Measurements from ENCODE around the gene ESD.

ESD gene

DNA sequence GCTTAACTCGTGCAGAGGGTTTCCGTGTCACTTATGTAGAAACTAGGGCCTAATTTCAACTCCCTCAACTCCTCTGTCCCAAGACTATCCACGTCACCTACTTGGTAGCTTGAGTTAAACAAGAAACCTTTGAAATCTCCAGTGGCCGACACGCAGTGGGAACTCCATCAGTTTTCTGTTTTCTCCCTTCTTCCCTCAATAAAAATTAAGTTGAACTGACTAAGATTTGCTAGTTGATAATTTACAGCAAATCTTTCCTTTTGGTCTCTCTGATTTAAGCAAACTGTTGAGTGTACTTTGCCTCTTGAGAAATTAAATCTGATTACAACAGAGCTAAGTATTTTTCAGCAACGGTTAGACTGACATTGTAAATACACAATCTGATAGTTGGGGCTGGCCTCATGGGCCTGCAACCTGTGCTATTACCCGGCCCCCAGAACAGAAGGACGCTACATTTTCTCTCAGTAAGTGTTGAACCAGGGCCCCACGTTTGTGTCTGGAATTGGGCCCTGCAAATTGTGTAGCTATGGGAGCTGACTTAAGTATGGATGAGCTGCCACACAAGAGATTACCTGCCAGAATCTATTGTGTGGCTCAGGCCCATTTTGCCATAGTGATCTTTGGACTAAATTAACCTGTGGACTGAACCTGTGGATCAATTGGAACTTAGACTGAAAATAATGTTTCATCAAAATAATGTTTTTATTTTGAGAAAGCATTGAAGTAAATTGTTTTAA, 708 bp upstream of the ESD start:
- CTCF ChIA-PET, result no interaction called here
- POLR2A ChIA-PET, result no interaction called here
- TF ChIP-seq, protein P1, sequence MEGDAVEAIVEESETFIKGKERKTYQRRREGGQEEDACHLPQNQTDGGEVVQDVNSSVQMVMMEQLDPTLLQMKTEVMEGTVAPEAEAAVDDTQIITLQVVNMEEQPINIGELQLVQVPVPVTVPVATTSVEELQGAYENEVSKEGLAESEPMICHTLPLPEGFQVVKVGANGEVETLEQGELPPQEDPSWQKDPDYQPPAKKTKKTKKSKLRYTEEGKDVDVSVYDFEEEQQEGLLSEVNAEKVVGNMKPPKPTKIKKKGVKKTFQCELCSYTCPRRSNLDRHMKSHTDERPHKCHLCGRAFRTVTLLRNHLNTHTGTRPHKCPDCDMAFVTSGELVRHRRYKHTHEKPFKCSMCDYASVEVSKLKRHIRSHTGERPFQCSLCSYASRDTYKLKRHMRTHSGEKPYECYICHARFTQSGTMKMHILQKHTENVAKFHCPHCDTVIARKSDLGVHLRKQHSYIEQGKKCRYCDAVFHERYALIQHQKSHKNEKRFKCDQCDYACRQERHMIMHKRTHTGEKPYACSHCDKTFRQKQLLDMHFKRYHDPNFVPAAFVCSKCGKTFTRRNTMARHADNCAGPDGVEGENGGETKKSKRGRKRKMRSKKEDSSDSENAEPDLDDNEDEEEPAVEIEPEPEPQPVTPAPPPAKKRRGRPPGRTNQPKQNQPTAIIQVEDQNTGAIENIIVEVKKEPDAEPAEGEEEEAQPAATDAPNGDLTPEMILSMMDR (IDR thresholded peaks at IDR 0.05; ENCODE audit: insufficient read depth, low read length, missing control alignments), result no peak
- no peak for DNase-seq (ENCODE audit: low read depth, low spot score)
- peak overlapping the region; percentile 90 for H3K4me3 ChIP-seq (ENCODE audit: low read depth, low read length)

DNA sequence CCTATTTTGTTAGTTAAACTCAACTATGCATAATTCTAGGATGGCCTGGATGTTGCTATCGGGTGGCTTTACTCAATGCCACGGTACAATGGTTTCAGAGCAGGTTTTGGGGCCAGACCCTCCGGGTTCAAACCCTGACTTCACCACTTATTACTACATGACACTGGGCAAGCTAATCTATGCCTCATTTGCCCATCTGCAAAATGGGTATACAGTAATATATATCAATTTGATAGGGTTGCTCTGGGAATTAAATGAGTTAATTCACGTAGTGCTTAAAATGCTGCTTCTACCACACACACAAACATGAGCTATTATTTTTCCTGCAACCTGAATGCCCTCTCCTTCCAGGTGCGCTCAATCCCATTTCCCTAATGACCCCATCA, 839 bp downstream of the ESD start:
- TF ChIP-seq, protein P1 (IDR thresholded peaks at IDR 0.05; ENCODE audit: insufficient read depth, low read length, missing control alignments), result no peak
- ChIA-PET CTCF (no interaction called here), POLR2A (interaction anchor here (0.6 kb wide), 1 partner anchor 1122 kb away, joined by 3 read pairs; no protein-coding TSS in a partner anchor)

DNA sequence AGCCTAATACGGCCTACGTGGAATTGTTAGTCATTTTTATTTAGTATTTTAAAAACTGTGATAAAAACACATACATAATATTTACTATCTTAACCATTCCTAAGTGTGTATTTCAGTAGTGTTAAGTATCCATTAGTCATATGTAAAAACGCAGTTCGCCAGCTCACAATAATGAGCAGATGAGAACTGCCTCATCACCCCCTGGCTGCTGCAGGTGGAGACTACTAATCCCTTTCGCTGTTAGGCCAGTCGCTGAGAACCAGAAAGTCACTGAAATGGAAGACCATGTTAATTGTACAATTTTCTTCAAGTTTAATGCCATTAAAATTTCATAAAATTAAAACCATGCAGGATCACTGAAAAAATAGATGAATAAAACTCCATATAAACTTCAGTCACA, 1.6 kb downstream of the ESD start:
- H3K4me3 ChIP-seq (ENCODE audit: low read depth, low read length), result no peak overlapping the region
- ChIA-PET CTCF (interaction anchor here (0.9 kb wide), 1 partner anchor 31 kb away, joined by 3 read pairs; no protein-coding TSS in a partner anchor), POLR2A (no interaction called here)
- TF ChIP-seq, protein P1 (IDR thresholded peaks at IDR 0.05; ENCODE audit: insufficient read depth, low read length, missing control alignments), result no peak
- DNase-seq (ENCODE audit: low read depth, low spot score), result no peak

More for the DNA sequence above, 839 bp downstream of the ESD start:
- DNase-seq (ENCODE audit: low read depth, low spot score), result no peak
- peak overlapping the region; percentile 90 for H3K4me3 ChIP-seq (ENCODE audit: low read depth, low read length)

DNA sequence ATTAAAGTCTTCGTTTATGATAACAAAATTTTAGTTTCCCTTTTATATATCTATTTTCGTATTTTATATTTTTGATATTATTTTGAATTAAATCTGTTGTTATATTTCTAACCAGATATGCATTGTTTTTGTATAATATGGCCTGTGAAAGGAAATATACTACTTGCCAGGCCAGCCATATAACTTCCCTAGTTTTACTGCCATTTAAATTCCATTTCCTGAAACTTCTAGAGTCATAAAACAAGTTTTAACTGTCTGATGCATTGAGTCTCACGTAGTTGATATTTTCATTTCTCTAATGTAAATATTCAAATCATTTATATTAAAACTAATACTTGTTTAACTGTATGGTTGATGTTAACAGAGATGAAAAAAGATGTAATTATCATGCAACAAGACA, 13.5 kb downstream of the ESD start:
- no peak for DNase-seq (ENCODE audit: low read depth, low spot score)
- POLR2A ChIA-PET, result no interaction called here
- CTCF ChIA-PET, result no interaction called here
- no peak overlapping the region for H3K4me3 ChIP-seq (ENCODE audit: low read depth, low read length)
- TF ChIP-seq, protein P1 (IDR thresholded peaks at IDR 0.05; ENCODE audit: insufficient read depth, low read length, missing control alignments), result no peak

DNA sequence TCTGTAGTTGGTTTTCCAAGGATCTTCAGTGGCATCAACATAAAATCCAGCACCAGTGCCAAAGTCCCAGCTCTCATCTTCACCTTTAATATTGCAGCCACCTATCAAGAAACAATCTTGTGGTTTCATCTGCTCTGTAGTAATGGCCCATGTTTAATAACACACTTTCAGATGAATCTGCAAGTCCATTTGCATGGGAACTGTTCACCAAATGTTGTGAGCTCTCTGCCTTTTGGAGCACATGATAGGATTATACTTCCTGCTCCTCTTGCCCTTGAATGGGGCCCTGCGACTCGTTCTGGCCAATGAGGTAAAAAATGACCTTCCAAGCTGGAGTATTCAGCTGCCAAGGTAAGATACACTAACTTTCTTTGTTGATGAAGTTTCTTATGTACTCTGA, 14.3 kb downstream of the ESD start:
- TF ChIP-seq, protein P1 (IDR thresholded peaks at IDR 0.05; ENCODE audit: insufficient read depth, low read length, missing control alignments), result no peak
- no peak overlapping the region for H3K4me3 ChIP-seq (ENCODE audit: low read depth, low read length)
- DNase-seq (ENCODE audit: low read depth, low spot score), result no peak
- ChIA-PET POLR2A (no interaction called here), CTCF (interaction anchor here (0.8 kb wide), 1 partner anchor 17 kb away, joined by 3 read pairs; no protein-coding TSS in a partner anchor)

DNA sequence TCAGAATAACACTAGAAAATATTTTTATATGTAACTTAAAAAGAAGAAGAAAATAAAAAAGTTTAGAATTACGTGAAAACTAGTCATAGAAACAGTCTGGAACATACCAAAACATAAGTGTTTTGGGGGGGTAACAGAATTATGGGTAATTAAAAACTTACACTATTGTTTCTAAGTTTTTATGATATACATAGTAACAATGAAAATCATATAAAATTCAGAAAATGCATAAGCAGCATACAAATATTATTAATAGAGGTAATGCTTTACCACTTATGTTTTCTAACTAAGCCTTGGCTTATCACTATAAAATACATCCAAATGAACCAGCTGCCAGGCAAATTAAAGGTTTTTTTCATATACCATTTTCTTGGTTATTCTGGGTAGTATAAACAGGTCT, 14.9 kb downstream of the ESD start:
- H3K4me3 ChIP-seq (ENCODE audit: low read depth, low read length), result no peak overlapping the region
- TF ChIP-seq, protein P1 (IDR thresholded peaks at IDR 0.05; ENCODE audit: insufficient read depth, low read length, missing control alignments), result no peak
- ChIA-PET POLR2A (no interaction called here), CTCF (no interaction called here)
- no peak for DNase-seq (ENCODE audit: low read depth, low spot score)

All from AG04449 (cell line).